ENCODE measurements around the gene HIPK2. TPM values are rescaled to one million over a fixed set of nuclear protein-coding genes. Genes with fewer than 3 reads are reported as not detected.

The HIPK2 gene
- total and polyA plus RNA-seq, 10 of the 15 experiments (the other 5 are each of a cell fraction or from before 2014, with no cell fraction given) = 1.7 to 39.0 (median 9.4) TPM

DNA sequence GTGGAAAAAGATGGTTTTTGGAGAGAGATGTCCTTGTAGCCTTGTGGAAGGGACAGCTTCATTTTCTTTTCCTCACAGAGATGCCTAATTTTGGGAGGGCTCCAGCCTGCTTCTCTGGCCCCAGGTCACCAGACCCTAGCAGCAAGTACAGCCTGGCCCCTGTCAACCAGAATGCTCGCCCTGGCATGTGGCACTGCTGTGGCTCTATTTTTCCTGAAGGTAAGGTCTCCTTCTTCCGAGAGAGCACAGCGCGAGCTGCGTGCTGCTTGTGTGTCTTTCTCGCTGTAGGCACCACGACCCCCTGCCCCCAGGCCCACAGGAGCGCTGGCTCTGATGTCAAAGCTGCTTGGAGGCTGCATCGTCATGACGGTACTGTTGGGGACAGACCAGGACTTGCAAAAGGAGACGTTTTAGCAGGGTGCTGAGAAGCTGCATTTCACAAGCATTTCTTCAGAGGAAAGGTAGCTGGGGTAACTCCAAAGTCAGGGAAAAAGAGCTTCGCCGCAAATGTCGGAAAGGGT, 195.6 kb downstream of the HIPK2 start:
- in situ Hi-C loops (cut with MboI) (no loop called here), intact Hi-C loops (cut with micrococcal nuclease; ENCODE audit: unreplicated experiment) (no loop called here)
- H2AFZ ChIP-seq (ENCODE audit: control insufficient read depth, low read depth, low read length) = no peak overlapping the region
- H4K20me1 ChIP-seq (ENCODE audit: control insufficient read depth, insufficient read depth) = no peaks in the 10 kb centered on the region
- SMC1A ChIA-PET (ENCODE audit: uncharacterized antibody, unreplicated experiment) = no interaction called here
- no peak for TF ChIP-seq MAX (IDR thresholded peaks at IDR 0.05; ENCODE audit: low read depth, low read length)
- TF ChIP-seq, protein P1, sequence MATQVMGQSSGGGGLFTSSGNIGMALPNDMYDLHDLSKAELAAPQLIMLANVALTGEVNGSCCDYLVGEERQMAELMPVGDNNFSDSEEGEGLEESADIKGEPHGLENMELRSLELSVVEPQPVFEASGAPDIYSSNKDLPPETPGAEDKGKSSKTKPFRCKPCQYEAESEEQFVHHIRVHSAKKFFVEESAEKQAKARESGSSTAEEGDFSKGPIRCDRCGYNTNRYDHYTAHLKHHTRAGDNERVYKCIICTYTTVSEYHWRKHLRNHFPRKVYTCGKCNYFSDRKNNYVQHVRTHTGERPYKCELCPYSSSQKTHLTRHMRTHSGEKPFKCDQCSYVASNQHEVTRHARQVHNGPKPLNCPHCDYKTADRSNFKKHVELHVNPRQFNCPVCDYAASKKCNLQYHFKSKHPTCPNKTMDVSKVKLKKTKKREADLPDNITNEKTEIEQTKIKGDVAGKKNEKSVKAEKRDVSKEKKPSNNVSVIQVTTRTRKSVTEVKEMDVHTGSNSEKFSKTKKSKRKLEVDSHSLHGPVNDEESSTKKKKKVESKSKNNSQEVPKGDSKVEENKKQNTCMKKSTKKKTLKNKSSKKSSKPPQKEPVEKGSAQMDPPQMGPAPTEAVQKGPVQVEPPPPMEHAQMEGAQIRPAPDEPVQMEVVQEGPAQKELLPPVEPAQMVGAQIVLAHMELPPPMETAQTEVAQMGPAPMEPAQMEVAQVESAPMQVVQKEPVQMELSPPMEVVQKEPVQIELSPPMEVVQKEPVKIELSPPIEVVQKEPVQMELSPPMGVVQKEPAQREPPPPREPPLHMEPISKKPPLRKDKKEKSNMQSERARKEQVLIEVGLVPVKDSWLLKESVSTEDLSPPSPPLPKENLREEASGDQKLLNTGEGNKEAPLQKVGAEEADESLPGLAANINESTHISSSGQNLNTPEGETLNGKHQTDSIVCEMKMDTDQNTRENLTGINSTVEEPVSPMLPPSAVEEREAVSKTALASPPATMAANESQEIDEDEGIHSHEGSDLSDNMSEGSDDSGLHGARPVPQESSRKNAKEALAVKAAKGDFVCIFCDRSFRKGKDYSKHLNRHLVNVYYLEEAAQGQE (IDR thresholded peaks at IDR 0.05; ENCODE audit: low read depth, low read length) = no peak
- no peak for TF ChIP-seq CBX3 (IDR thresholded peaks at IDR 0.05; ENCODE audit: borderline replicate concordance, low read depth)
- TF ChIP-seq, protein P2, sequence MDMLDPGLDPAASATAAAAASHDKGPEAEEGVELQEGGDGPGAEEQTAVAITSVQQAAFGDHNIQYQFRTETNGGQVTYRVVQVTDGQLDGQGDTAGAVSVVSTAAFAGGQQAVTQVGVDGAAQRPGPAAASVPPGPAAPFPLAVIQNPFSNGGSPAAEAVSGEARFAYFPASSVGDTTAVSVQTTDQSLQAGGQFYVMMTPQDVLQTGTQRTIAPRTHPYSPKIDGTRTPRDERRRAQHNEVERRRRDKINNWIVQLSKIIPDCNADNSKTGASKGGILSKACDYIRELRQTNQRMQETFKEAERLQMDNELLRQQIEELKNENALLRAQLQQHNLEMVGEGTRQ (IDR thresholded peaks at IDR 0.05; ENCODE audit: borderline replicate concordance, low read depth, low read length) = no peak
- no peak for TF ChIP-seq SMAD5 (IDR thresholded peaks at IDR 0.05; ENCODE audit: low read depth)
- TF ChIP-seq HCFC1 (IDR thresholded peaks at IDR 0.05; ENCODE audit: low read length) = no peak
- no peak for TF ChIP-seq PAX8 (IDR thresholded peaks at IDR 0.05)
- POLR2A ChIA-PET = no interaction called here
- no peak overlapping the region for H3K27ac ChIP-seq (ENCODE audit: control insufficient read depth, insufficient read depth)
- no peaks in the 10 kb centered on the region for H3K9me3 ChIP-seq (replicated peaks; ENCODE audit: control insufficient read depth, insufficient read depth, low read length)
- no peaks in the 10 kb centered on the region for H3K4me1 ChIP-seq (ENCODE audit: control insufficient read depth, insufficient read depth, low read length)
- H3K4me3 ChIP-seq = no peak overlapping the region
- CTCF ChIA-PET = interaction anchor here (3.4 kb wide), 1 partner anchor 20 kb away, joined by 13 read pairs; no protein-coding TSS in a partner anchor
- DNase-seq (ENCODE audit: low read depth, low spot score) (no peak), ATAC-seq (no peak), FAIRE-seq (no peak)
- WGBS (ENCODE audit: insufficient coverage, insufficient replicate concordance, low lambda C conversion rate, missing lambda C conversion rate) = 92% methylated on average over 14 of the region's 14 CpGs
- H3K9ac ChIP-seq (ENCODE audit: control insufficient read depth, insufficient read depth, low read length) = no peak overlapping the region
- RAD21 ChIA-PET (ENCODE audit: unreplicated experiment) = no interaction called here
- no TSS peak for BruUV-seq (replicated peaks)
- no peak overlapping the region for H3K4me2 ChIP-seq (ENCODE audit: control insufficient read depth, insufficient read depth)
- no peaks in the 10 kb centered on the region for H3K79me2 ChIP-seq (ENCODE audit: control insufficient read depth, insufficient read depth, low read length)
- H3K27me3 ChIP-seq (replicated peaks in 1 of 2; ENCODE audit: control insufficient read depth in 2 of 2, insufficient read depth in 2 of 2, low read length in 1 of 2) = no peaks in the 10 kb centered on the region
- H3K36me3 ChIP-seq (ENCODE audit: control insufficient read depth in 2 of 2, insufficient read depth in 2 of 2, low read length in 1 of 2) = peaks cover 0 to 9% of the 10 kb centered on the region in 2 experiments

Data from GM12878 (cell line).